ENCODE data around the gene CLDN20.

The CLDN20 gene

GRCh38 chr6:155269765-155270164, 6.0 kb downstream of the CLDN20 start:
- no peak for DNase-seq (ENCODE audit: low read depth)

DNA sequence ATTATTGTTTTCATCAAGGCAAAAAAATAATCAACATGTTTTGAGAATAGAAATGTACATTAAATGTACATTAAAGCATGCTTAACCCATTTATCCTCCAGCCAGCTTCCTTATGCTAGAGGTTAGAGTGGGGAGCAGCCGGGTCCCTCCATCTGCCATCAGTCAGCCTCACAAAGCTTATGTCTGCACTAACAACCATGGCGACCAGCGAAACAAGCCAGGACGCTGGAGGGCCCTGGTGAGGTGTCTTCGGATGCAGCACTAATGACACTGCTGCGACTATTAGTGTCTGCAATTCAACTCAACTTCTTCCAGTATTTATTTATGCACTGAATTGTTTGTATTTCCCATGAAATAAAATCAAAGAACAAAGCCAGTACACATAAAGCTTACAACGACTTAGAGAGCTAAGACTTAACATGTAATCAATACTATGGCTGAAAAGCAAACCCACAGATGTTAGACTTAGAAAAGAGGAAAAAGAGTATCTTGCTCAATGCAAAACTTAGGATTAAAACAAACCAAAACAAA, 6.8 kb downstream of the CLDN20 start:
- no peak for DNase-seq (ENCODE audit: low read depth)

- DNase-seq (ENCODE audit: low read depth) = no peak
These were observed 7.3 kb downstream of the CLDN20 start for GRCh38 chr6:155271145-155271544.

DNA sequence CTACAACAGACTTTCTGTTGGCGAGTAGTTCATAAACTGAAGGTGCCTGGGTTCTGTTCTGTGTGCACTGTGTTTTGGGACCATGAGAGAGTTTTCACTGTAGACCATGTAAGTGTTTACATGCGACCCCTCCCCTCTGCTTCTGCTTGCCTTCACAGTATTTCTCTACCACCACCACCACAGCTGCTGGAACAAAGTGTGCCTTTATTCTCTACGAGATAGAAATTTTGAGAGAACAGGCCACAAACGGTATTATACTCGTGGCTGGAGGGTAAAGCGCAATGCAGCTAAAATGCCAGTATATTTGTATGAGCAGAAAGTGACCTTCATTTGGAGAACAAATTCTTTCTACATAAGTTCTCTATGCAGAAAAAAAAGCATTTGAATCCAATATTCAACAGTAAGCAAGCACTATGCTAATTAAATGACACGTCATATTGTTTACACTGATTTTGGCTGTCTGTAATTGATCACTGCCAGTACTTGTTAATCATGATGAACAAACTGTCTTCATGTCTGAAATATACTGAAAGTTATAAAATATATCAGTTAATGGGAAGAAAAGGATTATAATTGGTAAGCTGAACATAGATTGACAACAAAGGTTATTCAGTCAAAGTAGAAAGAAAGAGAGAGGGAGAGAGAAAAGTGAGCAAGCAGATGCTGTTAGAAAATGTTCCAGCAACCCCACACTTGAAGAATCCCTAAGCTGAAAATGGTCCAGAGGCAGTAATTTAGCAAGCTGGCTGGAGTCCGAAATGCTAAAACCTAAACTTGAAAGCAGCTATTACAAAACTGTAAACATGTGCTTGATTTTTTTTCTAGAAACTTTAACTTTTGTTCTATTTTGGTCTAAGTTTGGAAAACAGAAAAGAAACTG, 8.8 kb downstream of the CLDN20 start:
- DNase-seq (ENCODE audit: low read depth) = no peak

DNA sequence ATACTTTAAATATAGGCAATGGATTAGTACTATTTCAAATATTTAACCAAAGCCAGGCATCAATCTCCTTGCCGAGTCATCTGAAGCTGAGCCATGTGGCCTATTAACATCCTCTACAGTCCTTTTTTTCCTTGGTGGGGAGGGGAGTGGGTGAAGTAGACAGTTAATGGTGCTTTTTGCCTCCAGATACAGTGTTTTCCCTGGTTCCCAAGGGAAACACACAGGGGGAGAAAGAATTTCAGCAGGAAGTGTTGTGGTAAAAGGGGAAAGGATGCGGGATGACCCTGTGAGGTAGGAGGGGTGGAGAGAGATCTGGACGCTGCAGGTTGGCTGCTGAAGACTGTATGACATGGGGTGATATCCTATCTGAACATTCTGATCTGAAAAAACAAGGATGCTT, 9.6 kb downstream of the CLDN20 start:
- DNase-seq (ENCODE audit: low read depth) = no peak

GRCh38 chr6:155274106-155274505, 10.3 kb downstream of the CLDN20 start:
- DNase-seq (ENCODE audit: low read depth) = no peak

GRCh38 chr6:155274533-155274932, 10.7 kb downstream of the CLDN20 start:
- DNase-seq (ENCODE audit: low read depth) = no peak

GRCh38 chr6:155275808-155276480, 12.1 kb downstream of the CLDN20 start:
- no peak for DNase-seq (ENCODE audit: low read depth)

- no peak for DNase-seq (ENCODE audit: low read depth)
These were observed 12.8 kb downstream of the CLDN20 start for GRCh38 chr6:155276638-155277037.

- DNase-seq (ENCODE audit: low read depth) = no peak
These were observed 14.7 kb downstream of the CLDN20 start for GRCh38 chr6:155278319-155279049.

- no peak for DNase-seq (ENCODE audit: low read depth)
These were observed 21.0 kb downstream of the CLDN20 start for GRCh38 chr6:155284775-155285174.

GRCh38 chr6:155287762-155288161, 23.9 kb downstream of the CLDN20 start:
- DNase-seq (ENCODE audit: low read depth) = no peak

GRCh38 chr6:155290491-155290890, 26.7 kb downstream of the CLDN20 start:
- DNase-seq (ENCODE audit: low read depth) = no peak

DNA sequence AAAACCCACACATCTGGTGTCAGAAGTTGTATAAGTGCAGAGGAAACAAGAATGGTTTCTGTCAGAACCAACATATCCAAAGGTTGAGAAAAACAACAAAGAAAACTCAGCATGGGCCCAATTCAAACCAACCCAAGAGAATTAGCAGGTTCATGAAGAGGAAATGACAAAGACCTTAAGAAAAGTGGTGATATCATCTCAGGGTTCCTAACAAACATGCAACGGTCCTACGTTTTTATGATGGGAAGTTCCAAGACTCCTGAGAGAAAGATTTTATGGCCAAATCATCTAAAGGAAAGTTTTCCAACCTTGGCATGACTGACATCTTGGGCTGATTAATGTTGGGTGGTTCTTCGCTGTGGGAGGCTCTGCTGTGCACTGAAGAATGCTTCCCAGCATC, 27.5 kb downstream of the CLDN20 start:
- no peak for DNase-seq (ENCODE audit: low read depth)

GRCh38 chr6:155292711-155293110, 28.9 kb downstream of the CLDN20 start:
- no peak for DNase-seq (ENCODE audit: low read depth)

DNA sequence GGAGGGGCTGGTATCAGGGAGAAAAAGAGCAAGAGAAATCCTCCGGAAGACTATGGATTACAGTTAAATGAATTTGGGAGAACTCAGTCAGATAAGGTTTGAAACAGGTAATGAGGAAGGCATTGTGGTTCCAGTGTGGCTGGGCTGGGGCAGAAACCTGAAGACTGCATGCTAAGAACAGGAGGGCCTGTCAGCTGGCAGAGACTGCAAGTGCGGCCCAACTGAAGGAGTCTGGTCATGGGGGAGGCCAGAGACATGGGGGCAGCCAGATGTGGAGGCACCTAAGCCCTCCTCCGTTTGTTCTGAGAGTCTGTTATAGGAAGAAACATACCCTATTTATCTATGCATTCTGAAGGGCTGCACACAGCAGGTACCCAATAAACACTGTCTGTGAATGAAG, 33.9 kb downstream of the CLDN20 start:
- DNase-seq (ENCODE audit: low read depth) = no peak

DNA sequence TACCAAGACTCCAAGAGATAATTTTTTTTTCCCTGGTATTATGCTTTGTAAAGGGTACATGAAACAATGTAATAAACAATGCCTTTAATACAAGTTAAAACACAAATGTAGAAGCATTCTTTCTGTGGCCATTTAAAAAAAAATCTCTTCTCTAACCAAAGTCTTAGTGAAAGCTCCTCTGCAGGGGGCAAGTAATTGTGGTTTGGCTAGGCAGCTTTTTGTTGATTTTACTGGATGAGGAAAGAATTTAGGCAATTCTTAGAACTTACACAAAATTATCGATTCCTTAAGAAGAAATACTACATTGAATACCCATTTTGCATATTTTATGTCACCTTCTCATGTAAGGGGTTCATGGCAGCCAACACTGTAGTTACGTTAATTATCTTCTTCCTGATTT, 38.1 kb downstream of the CLDN20 start:
- DNase-seq (ENCODE audit: low read depth) = no peak

- no peak for DNase-seq (ENCODE audit: low read depth)
These were observed 39.6 kb downstream of the CLDN20 start for GRCh38 chr6:155303361-155303870.

DNA sequence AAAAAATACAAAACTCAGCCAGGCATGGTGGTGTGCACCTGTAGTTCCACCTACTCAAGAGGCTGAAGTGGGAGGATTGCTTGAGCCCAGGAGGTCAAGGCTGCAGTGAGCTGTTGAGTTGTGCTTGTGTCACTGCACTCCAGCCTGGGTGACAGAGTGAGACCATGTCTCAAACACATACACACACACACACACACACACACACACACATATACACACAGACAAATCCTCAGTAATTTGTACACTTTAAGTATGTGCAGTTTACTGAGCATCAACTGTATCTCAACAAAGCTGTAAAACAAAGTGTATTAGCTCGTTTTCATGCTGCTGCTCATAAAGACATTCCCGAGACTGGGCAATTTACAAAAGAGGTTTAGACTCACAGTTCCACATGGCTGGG, 43.1 kb downstream of the CLDN20 start:
- DNase-seq (ENCODE audit: low read depth) = no peak

DNA sequence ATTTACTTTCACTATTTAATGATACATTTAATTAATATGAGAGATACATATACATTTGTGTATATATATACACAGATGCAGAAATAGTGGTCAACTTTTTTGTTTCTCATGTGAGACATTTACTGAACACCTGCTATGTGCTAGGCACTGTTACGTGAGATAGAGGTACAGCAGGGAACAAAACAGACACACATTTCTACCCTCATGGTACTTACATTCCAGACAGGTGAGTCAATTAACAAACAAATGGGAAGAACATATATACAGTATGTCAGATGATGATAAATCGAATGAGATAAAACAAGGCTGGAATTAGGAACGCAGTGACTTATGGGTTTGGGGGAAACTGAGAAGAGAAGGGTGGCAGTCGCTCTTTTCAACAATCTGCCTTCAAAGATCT, 45.3 kb downstream of the CLDN20 start:
- no peak for DNase-seq (ENCODE audit: low read depth)

GRCh38 chr6:155310596-155310995, 46.8 kb downstream of the CLDN20 start:
- no peak for DNase-seq (ENCODE audit: low read depth)

- DNase-seq (ENCODE audit: low read depth) = no peak
These were observed 47.3 kb downstream of the CLDN20 start for GRCh38 chr6:155311086-155311485.
